Activated CD8-positive, alpha-beta memory T cell treated with anti-CD3 and anti-CD28 coated beads for 24 hours (primary cell): ENCODE data around the gene TDP1.
"Not testable (repeated sequence)": the region's sequence is repeated elsewhere in the genome, so short reads cannot be mapped to it uniquely, and the experiment has no call there.

ENCODE experiments used
- DNase-seq: peaks from one replicate; pipeline ENCODE4 v3.0.0-alpha.2; 2020

The TDP1 gene

GRCh38 chr14:90054803-90055202 is 99.1 kb downstream of the TDP1 start:
- no peak for DNase-seq

GRCh38 chr14:90056826-90057225 is 101.1 kb downstream of the TDP1 start:
- DNase-seq: no peak

- no peak for DNase-seq
These were observed 103.2 kb downstream of the TDP1 start for GRCh38 chr14:90058876-90059458.

- peak; percentile 76 for DNase-seq
These were observed 104.7 kb downstream of the TDP1 start for GRCh38 chr14:90060312-90060964.

GRCh38 chr14:90060965-90061684 is 105.4 kb downstream of the TDP1 start:
- peak; percentile 65 for DNase-seq

GRCh38 chr14:90061685-90062126 is 106.0 kb downstream of the TDP1 start, which contains the start of gene KCNK13:
KCNK13 (plus strand) TSS chr14:90061994; CDS start chr14:90062206, 212 bp downstream.
- DNase-seq: peak; percentile 62

- peak; percentile 61 for DNase-seq
These were observed 106.5 kb downstream of the TDP1 start for GRCh38 chr14:90062127-90062794.

- no peak for DNase-seq
These were observed 107.3 kb downstream of the TDP1 start for GRCh38 chr14:90062822-90063539.

GRCh38 chr14:90072350-90072749 is 116.6 kb downstream of the TDP1 start:
- DNase-seq: no peak

- DNase-seq: no peak
These were observed 123.8 kb downstream of the TDP1 start for GRCh38 chr14:90079576-90079975.

- no peak for DNase-seq
These were observed 131.7 kb downstream of the TDP1 start for GRCh38 chr14:90087433-90087832.

GRCh38 chr14:90088176-90088575 is 132.4 kb downstream of the TDP1 start:
- no peak for DNase-seq

GRCh38 chr14:90089486-90089885 is 133.8 kb downstream of the TDP1 start:
- not testable (repeated sequence) for DNase-seq

- no peak for DNase-seq
These were observed 135.7 kb downstream of the TDP1 start for GRCh38 chr14:90091393-90091792.

GRCh38 chr14:90093942-90094595 is 138.3 kb downstream of the TDP1 start:
- peak; percentile 1 for DNase-seq
